Adrenal gland (tissue), 12 donors: ENCODE results near the gene LRRN2. TPM values are rescaled to one million over a fixed set of nuclear protein-coding genes. Genes with fewer than 3 reads are reported as not detected.

ENCODE experiments used
- DNase-seq, 7 donors: peaks; one replicate each; pipeline ENCODE4 v3.0.0-alpha.2; 2019 to 2020
- H3K27ac ChIP-seq, 5 donors: fragments of 200-600 bp; sonication (generic) in 4 of 5; 1 replicate in 3 of 5; 2 replicates in 2 of 5; pipeline versions ENCODE4 v1.5.1 to v1.8.0; 2016 to 2020; ENCODE audit warnings: mild to moderate bottlenecking in 1 of 5
- H3K27me3 ChIP-seq: fragments of 200-600 bp; 2 replicates; pipeline ENCODE4 v1.8.0; 2021
- H3K36me3 ChIP-seq, 2 donors: fragments of 200-600 bp; replicated peaks in 1 of 2; 1 replicate in 1 of 2; 2 replicates in 1 of 2; pipeline versions ENCODE4 v1.5.1 to v1.8.0; 2018 to 2022
- H3K4me1 ChIP-seq, 2 donors: fragments of 200-600 bp; replicated peaks in 1 of 2; 1 replicate in 1 of 2; 2 replicates in 1 of 2; pipeline versions ENCODE4 v1.5.1 to v1.8.0; 2018 to 2021
- H3K4me3 ChIP-seq, 4 donors: fragments of 200-600 bp; sonication (generic) in 3 of 4; one replicate each; pipeline ENCODE4 v1.5.1; 2016 to 2018
- H3K9me3 ChIP-seq, 3 donors: fragments of 200-600 bp; sonication (generic) in 1 of 3; replicated peaks in 1 of 3; 1 replicate in 2 of 3; 2 replicates in 1 of 3; pipeline versions ENCODE4 v1.5.1 to v1.8.0; 2016 to 2021
- CTCF ChIP-seq, 6 experiments: fragments of 450-650 bp in 4 of 6; fragments of 200-600 bp in 2 of 6; sonication (generic) in 1 of 6; IDR thresholded peaks; 1 replicate in 5 of 6; 2 replicates in 1 of 6; pipeline versions ENCODE4 v1.5.1 to v1.8.0; 2016 to 2021; ENCODE audit warnings: antibody characterized with exemption in 6 of 6, mild to moderate bottlenecking in 2 of 6, moderate library complexity in 1 of 6
- POLR2A ChIP-seq, 2 donors: fragments of 450-650 bp; IDR thresholded peaks; one replicate each; pipeline ENCODE4 v1.6.1; 2017; ENCODE audit warnings: antibody characterized with exemption in 2 of 2, mild to moderate bottlenecking in 2 of 2, moderate library complexity in 1 of 2
- WGBS, 4 donors: extraction: QIAGEN DNeasy Blood & Tissue Kit in 2 of 4; methylation state at CpG; one replicate each; pipeline versions ENCODE4 v1.1.5 to v1.1.7; 2013 to 2017; 5-methylcytosine and 5-hydroxymethylcytosine counted together
- intact Hi-C, 2 donors: fragments of 100-400 bp; cut with DNase I; formaldehyde crosslinking; loops; one replicate each; pipeline versions ENCODE4 v1.14.1 to v1.15.0; 2022 to 2023
- polyA plus RNA-seq, 3 donors: library from polyadenylated mRNA; stranded (reverse); fragments of 200-250 nt in 2 of 3; fragments of 350-450 nt in 1 of 3; fragmentation: Illumina TruSeq in 1 of 3; extraction: RNeasy Lipid Tissue Mini Kit (QIAGEN cat#74804) in 1 of 3; gene quantifications; one replicate each; pipeline ENCODE4 v1.2.3, GENCODE V29; 2013 to 2014
- total RNA-seq, 9 donors: library from RNA; depleted of rRNA in 4 of 9; stranded (reverse); fragments of >200 nt in 4 of 9; fragments of 120-200 nt in 1 of 9; fragmentation: NEBNext Ultra II Directional in 1 of 9; extraction: Animal tissue kit (Norgen Biotek cat#: 25700) in 1 of 9; gene quantifications; one replicate each; pipeline versions ENCODE4 v1.1.0 to v1.2.4, GENCODE V29; 2013 to 2023
- donor health status: healthy with polysubstance abuse.
- donor health status: Bipolar disorder and iron deficiency.
- donor health status: DM: yes; HTN: yes; CAD: no.
- donor health status: DM: no; HTN: no; CAD: no.
- donor health status: DM: no; HTN: no; CAD: no.
- donor health status: DM: yes; HTN: yes; CAD: no.

LRRN2 gene
- total and polyA plus RNA-seq, 12 donors = 1.1 to 8.7 (median 3.2) TPM

- Histone ChIP-seq H3K36me3 (no peaks in the 10 kb centered on the region), H3K27me3 (no peaks in the 10 kb centered on the region), H3K27ac (no peak overlapping the region), H3K9me3 (no peaks in the 10 kb centered on the region), H3K4me3 (no peak overlapping the region), H3K4me1 (no peaks in the 10 kb centered on the region)
- intact Hi-C loops = no loop called here
- 70 to 81% (median 79%) methylated on average over 9 of the region's 9 CpGs for WGBS, 4 donors
- TF ChIP-seq POLR2A (IDR thresholded peaks at IDR 0.05) (no peak), CTCF (IDR thresholded peaks at IDR 0.05) (no peak)
- DNase-seq = no peak
These were observed 40.4 kb upstream of the LRRN2 start for GRCh38 chr1:204725821-204726448.

GRCh38 chr1:204723131-204723787 lies 37.7 kb upstream of the LRRN2 start:
- Histone ChIP-seq H3K4me3 (no peak overlapping the region), H3K9me3 (no peaks in the 10 kb centered on the region), H3K27me3 (no peaks in the 10 kb centered on the region), H3K4me1 (no peaks in the 10 kb centered on the region), H3K36me3 (no peaks in the 10 kb centered on the region), H3K27ac (no peak overlapping the region)
- no peak for TF ChIP-seq CTCF (IDR thresholded peaks at IDR 0.05)
- TF ChIP-seq POLR2A (IDR thresholded peaks at IDR 0.05) = no peak
- 76 to 78% (median 77%) methylated on average over 7 to 8 of the region's 8 CpGs for WGBS, 4 donors
- intact Hi-C loops = no loop called here
- DNase-seq = no peak

GRCh38 chr1:204721373-204722055 lies 36.0 kb upstream of the LRRN2 start:
- no peak overlapping the region for H3K27ac ChIP-seq
- H3K9me3 ChIP-seq = no peaks in the 10 kb centered on the region
- DNase-seq = no peak
- intact Hi-C loops = no loop called here
- no peak overlapping the region for H3K4me3 ChIP-seq
- no peaks in the 10 kb centered on the region for H3K27me3 ChIP-seq
- no peaks in the 10 kb centered on the region for H3K36me3 ChIP-seq
- TF ChIP-seq CTCF (IDR thresholded peaks at IDR 0.05) (no peak), POLR2A (IDR thresholded peaks at IDR 0.05) (no peak)
- 62 to 73% (median 69%) methylated on average over 9 to 10 of the region's 10 CpGs for WGBS, 4 donors
- H3K4me1 ChIP-seq = no peaks in the 10 kb centered on the region

GRCh38 chr1:204716660-204717059 lies 31.1 kb upstream of the LRRN2 start:
- no peak overlapping the region for H3K27ac ChIP-seq
- no peaks in the 10 kb centered on the region for H3K4me1 ChIP-seq
- no peak overlapping the region for H3K4me3 ChIP-seq
- intact Hi-C loops = no loop called here
- no peaks in the 10 kb centered on the region for H3K36me3 ChIP-seq
- peaks cover 17% of the 10 kb centered on the region for H3K27me3 ChIP-seq
- no peaks in the 10 kb centered on the region for H3K9me3 ChIP-seq
- no peak for DNase-seq
- TF ChIP-seq POLR2A (IDR thresholded peaks at IDR 0.05) (no peak), CTCF (IDR thresholded peaks at IDR 0.05) (no peak)
